Erythroblast (primary cell): ENCODE measurements around the gene FAM180A.
"Not testable (repeated sequence)": the region's sequence is repeated elsewhere in the genome, so short reads cannot be mapped to it uniquely, and the experiment has no call there.

ENCODE experiments used
- DNase-seq, 2 experiments: peaks; one replicate each; lab custom pipeline; 2025; lab: John Stamatoyannopoulos, UW
- GATA1 ChIP-seq: IDR thresholded peaks from 2 replicates; pipeline ENCODE4 v1.6.1; 2011; ENCODE audit warnings: low read depth, mild to moderate bottlenecking, control low read depth, low read length, moderate library complexity
- POLR2A ChIP-seq: IDR thresholded peaks from 2 replicates; pipeline ENCODE4 v1.6.1; 2011; ENCODE audit warnings: mild to moderate bottlenecking, low read length

The FAM180A gene

DNA sequence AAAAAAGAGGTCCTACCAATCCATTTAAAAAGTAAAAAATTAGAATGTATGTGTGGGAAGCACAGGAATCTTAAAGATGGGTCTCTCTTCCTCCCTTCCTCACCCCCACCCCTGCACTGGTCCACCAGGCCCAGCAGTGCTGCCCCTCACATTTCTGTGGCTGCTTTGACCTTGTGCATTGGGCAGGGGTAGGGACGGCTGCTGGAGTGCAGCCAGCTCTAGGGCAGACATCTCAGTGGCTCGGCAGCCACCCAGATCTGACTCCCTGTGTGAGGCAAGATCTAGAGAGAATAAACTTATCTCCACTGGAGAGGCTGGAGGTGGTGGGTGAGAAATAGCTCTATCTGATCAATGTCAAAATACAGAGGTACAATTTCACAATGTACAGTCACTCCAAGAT lies 6.7 kb downstream of the FAM180A start:
- peak; percentile 55 to 79 for DNase-seq
- no peak for TF ChIP-seq GATA1
- no peak for TF ChIP-seq POLR2A

GRCh38 chr7:135740889-135741288 lies 7.7 kb downstream of the FAM180A start:
- TF ChIP-seq POLR2A (no peak), GATA1 (no peak)
- DNase-seq: no peak

DNA sequence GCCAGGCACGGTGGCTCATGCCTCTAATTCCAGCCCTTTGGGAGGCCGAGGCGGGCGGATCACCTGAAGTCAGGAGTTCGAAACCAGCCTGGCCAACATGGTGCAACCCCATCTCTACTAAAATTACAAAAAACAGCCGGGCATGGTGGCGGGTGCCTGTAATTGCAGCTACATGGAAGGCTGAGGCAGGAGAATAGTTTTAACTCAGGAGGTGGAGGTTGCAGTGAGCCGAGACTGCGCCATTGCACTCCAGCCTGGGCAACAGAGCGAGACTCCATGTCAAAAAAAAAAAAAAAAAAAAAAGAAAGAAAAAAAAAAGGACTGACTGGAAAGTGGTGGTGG lies 11.3 kb downstream of the FAM180A start:
- not testable (repeated sequence) for DNase-seq

GRCh38 chr7:135736586-135737305 lies 11.9 kb downstream of the FAM180A start:
- no peak for DNase-seq
- TF ChIP-seq GATA1 (no peak), POLR2A (no peak)

GRCh38 chr7:135734343-135734689 lies 14.3 kb downstream of the FAM180A start:
- TF ChIP-seq POLR2A: no peak
- no peak for TF ChIP-seq GATA1
- DNase-seq: no peak

GRCh38 chr7:135733603-135734342 lies 14.8 kb downstream of the FAM180A start:
- no peak for TF ChIP-seq POLR2A
- no peak for TF ChIP-seq GATA1

GRCh38 chr7:135731131-135731530 lies 17.5 kb downstream of the FAM180A start:
- peak; percentile 20 to 86 for DNase-seq
- TF ChIP-seq POLR2A: no peak
- no peak for TF ChIP-seq GATA1

More at GRCh38 chr7:135733603-135734342, 14.8 kb downstream of the FAM180A start:
- no peak for DNase-seq

DNA sequence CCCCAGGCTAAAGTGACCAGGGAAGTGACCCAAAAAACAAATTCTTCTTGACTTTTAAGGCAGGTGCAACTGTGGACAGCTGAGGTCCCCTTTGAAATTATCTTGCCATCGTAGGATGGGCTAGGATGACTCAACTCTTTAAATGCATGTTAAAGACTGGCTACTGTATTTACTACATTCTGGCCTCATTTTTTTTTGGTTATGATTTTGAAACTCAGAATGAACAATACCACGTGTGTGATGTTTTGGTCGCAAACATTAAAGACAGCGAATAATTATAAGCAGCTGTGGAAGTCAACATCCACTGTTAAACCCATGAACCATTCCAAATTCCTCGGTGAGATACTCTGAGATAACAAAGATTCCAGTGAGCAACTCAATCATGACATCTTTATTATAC lies 19.4 kb downstream of the FAM180A start:
- TF ChIP-seq GATA1: no peak
- no peak for TF ChIP-seq POLR2A
- DNase-seq: no peak

- no peak for DNase-seq
Measured at GRCh38 chr7:135728136-135728669, 20.4 kb downstream of the FAM180A start, which contains the start of gene SLC13A4. Gene SLC13A4, minus strand, starts transcription at chr7:135728186. Its CDS starts 690 bp downstream, at chr7:135727496.

DNA sequence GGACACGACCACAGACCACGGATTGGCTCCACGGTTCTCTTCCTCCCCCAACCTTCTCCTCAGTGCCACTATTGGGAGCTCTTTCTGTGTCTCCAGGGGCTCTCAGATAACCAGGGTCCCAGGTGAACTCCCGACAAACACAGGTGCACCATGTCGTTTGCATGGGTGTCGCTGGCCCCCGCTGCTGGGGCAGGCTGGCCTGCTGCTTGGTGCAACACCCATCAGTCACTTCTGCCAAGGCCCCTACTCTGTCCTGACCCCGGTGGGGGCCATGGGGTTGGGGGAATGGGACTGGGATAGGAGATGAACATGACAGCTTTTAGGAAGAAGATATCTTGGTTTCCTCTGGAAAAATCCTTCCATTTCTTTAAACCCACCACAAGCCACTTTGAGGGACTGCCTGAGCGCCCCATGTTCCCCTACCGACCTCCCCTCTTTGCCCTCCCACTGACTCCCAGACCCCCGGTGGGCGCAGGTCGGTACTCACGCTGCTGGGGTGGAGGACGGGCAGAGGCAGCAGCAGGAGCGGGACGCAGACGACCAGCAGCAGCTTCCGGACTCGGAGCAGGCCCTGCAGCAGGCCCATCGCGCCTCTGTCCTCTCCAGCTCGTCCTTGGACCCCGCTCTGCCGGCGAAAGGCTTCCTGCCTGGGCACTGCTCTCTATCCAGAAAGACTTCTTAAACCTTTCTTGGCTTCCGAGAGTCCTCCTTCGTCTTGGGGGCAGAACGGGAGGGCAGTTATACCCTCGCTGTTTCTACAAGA lies 21.5 kb downstream of the FAM180A start:
- no peak for DNase-seq
- TF ChIP-seq GATA1: no peak
- TF ChIP-seq POLR2A: no peak

More at GRCh38 chr7:135728136-135728669, 20.4 kb downstream of the FAM180A start, which contains the start of gene SLC13A4:
- TF ChIP-seq GATA1 (no peak), POLR2A (no peak)

DNA sequence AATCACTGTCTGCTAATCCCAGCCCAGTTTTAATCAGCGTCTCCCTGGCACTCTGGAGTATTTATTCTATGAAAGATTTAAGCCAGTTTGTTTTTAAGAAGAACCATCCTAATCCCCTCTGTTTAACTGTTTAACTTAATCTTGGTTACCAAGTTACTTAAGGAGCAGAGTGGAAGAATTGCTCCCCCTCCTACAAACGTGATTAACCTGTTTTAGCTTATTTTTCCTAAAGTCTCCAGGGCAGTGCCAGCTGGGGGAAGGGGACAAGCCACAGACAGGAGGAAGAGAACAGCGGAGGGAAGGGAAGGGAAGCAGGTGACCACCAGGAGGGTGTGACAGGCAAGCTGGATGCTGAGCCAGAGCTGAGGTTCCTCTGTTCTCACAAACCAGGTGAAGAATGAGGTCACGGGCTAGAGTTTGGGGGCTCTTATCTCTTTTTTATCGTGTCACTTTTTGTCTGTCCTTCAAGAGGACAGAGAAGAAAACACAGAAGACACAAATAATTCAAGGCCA lies 22.3 kb downstream of the FAM180A start:
- TF ChIP-seq GATA1 (no peak), POLR2A (no peak)
- no peak for DNase-seq

DNA sequence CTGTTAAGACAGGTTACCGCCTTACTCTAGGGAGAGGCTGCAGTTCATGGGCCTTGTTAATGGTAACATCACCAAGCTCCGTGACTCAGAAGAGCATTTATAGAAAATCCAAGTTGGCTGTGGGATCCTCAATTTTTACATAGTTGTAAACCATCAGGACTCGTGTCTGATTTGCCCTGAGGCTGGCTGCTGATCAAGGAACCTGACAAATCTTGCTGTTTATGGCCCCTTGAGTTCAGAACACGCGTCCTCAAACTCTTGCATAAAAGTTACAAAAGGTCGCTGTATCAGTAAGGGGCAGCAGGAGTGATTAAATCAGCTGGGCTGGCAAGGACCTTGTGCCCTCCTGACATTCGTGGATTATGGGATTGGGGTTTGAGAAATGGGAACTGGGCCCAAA lies 25.2 kb downstream of the FAM180A start:
- TF ChIP-seq POLR2A (no peak), GATA1 (no peak)
- DNase-seq: peak; percentile 18 to 53

- no peak for DNase-seq
- no peak for TF ChIP-seq POLR2A
- no peak for TF ChIP-seq GATA1
Measured at GRCh38 chr7:135721198-135721820, 27.3 kb downstream of the FAM180A start.

- no peak for DNase-seq
- TF ChIP-seq GATA1: no peak
- TF ChIP-seq POLR2A: no peak
Measured at GRCh38 chr7:135719688-135720087, 28.9 kb downstream of the FAM180A start.
